ENCODE results near the gene PHKA2.

DNA sequence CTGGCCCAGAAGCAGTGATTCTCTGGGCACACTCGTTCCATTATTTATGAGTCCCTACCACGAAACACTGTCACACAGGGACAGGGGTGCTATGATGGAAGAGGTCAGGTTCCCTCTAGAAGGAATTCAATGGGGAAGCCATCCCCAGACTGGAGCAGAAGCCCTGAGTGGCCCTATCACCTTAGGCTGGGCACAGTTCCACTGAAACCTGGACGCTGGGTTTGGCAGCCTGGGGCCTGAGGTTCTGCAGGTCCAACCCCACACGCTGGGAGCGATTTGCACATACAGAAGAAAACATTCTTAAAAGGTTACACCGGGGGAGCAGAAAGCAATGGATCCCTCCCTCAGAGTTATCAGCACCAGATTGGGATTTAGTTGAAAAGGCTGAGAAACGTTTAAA, 63.3 kb downstream of the PHKA2 start:
- TF ChIP-seq, protein P1, sequence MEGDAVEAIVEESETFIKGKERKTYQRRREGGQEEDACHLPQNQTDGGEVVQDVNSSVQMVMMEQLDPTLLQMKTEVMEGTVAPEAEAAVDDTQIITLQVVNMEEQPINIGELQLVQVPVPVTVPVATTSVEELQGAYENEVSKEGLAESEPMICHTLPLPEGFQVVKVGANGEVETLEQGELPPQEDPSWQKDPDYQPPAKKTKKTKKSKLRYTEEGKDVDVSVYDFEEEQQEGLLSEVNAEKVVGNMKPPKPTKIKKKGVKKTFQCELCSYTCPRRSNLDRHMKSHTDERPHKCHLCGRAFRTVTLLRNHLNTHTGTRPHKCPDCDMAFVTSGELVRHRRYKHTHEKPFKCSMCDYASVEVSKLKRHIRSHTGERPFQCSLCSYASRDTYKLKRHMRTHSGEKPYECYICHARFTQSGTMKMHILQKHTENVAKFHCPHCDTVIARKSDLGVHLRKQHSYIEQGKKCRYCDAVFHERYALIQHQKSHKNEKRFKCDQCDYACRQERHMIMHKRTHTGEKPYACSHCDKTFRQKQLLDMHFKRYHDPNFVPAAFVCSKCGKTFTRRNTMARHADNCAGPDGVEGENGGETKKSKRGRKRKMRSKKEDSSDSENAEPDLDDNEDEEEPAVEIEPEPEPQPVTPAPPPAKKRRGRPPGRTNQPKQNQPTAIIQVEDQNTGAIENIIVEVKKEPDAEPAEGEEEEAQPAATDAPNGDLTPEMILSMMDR (conservative IDR thresholded peaks at IDR 0.05; ENCODE audit: low read depth, low read length) = no peak
- no peak for TF ChIP-seq EZH2 (IDR thresholded peaks at IDR 0.05; ENCODE audit: low read length, unreplicated experiment)

Measured in PC-3 (cell line).